Amniotic epithelial cell (primary cell): ENCODE results near the gene LIMK2.
"Not testable (repeated sequence)": the region's sequence is repeated elsewhere in the genome, so short reads cannot be mapped to it uniquely, and the experiment has no call there.

Experiments
- DNase-seq: peaks from one replicate; pipeline ENCODE4 v3.0.0-alpha.2; 2010; ENCODE audit warnings: low read depth

LIMK2 gene

GRCh38 chr22:31211862-31212730, at the start of gene LIMK2:
Gene LIMK2, plus strand, starts transcription at chr22:31212298. Its CDS starts 111 bp downstream, at chr22:31212409.
- DNase-seq: peak; percentile 62

GRCh38 chr22:31170971-31171370, 41.1 kb upstream of the LIMK2 start:
- DNase-seq: no peak

GRCh38 chr22:31171734-31172133, 40.4 kb upstream of the LIMK2 start:
- DNase-seq: not testable (repeated sequence)

DNA sequence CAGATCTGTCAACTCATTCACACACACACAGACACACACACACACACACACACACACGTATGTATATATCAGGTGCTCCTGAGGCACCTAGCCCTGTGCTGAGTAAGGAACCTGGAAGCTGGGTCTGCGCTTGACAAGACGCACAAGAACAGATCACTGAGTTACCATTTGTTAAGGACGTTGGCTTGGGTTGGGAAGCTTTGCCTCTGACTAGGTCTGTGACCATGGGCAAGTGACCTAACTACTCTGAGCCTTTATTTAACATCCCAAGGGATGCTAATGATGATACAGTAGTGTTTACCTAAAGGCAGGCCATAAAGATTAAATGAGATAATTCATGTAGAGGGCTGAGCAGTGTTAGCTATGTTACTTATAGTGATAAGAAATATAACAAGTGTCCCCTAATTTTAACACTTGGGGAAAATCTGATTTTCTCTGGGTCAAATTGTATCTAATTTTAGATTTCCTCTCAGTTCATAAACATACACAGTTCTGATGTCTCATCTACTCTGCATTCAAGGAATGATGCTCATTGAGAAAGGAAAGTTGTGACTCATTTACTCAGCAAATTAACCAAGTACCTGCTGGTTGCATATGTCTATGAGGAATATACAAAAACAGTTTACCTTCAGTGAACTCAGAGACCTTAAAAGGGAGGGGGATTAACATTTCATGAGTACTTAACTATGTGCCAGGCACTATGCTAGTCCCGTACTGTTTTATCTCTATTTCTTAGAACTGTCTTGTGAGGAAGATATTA, 38.5 kb upstream of the LIMK2 start:
- DNase-seq: peak; percentile 94

DNA sequence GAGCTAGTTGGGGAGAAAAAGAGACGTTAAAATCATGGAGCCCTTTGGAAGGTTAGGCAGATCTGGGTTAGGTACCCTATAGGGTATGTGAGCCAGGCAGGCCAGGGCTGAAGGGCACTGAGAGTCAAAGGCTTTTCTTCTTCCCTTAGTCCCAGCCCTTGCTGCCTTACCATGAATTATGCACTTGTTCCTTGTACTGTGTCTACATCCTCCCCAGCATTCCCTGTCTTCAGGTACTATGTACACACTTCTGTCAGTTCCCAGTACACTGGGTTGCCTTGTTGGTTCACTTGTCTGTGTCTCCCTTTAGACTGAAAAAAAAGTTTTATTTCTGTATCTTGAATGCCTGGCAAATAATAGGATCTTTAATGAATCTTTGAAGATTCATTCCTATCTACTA, 35.2 kb upstream of the LIMK2 start:
- DNase-seq: no peak

DNA sequence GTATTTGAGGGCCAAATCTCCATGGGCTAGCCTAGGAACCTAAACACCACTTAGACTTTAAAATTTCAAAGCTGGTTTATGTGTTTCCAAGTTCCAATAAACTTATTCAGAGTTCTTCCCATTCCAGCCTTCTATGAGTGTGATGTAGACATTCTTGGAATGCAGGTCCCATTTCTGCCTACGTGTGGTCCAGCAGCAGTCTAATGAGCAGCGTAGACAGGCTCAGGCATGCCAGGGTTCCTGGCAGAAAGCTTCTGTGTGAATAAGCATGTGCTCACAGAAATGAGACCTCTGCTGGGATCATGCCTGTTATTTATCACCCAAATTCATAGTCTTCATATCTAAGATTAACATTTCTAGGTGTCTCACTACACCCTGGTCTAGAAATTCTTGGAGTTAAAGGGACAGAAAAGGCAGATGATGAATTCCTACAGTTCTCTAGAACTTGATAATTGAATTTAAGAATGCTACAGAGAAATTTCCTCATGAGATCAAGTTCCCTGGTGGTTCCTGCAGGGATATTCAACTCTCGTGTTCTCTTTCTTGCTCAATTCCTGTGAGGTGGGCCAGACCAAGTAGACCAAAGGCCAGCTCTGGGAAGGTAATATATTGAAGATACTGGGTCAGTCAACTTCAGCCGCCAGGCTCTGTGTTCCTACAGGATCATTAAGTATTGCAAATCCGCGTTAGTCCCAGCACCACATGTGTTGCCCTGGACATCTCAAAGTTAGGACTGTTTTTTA, 34.5 kb upstream of the LIMK2 start:
- DNase-seq: peak; percentile 86

GRCh38 chr22:31178859-31179258, 33.2 kb upstream of the LIMK2 start:
- no peak for DNase-seq

DNA sequence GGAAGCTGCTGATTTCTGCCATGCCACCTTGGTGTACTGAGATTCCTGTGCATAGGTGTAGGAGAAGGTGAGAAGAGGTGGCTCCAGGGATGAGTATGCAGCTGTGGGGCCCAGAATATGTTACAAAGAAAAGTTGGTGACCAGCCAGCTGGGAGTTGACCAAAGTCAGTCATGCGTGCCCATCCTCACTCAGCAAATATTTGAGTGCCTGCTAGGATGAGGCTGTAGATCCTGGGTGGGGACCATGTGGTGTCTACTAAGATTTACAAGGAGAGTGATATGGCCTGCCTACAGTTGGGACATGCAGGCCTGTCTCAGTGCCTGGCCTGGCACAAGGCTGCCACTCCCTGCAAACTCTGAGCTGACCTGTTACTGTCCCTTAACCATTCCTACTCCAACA, 32.8 kb upstream of the LIMK2 start:
- no peak for DNase-seq

GRCh38 chr22:31184015-31184414, 28.1 kb upstream of the LIMK2 start:
- no peak for DNase-seq

DNA sequence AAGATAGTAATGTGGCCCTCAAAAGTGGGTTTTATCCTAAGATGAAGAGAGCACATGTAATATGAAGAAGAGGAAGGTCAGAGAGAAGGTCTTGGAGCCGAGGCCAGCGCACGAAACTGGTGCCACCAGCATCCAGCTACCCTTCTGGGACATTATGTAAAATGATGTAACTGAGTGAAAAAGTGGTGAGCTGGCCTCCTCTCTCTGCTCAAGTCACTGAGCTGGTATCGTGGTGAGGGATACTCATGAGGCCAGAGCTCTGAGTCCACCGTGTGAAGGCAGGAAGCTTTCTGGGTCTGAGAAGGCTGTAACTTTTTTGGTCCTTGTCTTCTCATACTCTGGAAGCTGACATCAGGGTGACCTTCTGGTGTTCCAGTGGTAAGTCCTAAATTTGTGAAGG, 27.0 kb upstream of the LIMK2 start:
- DNase-seq: peak; percentile 30

DNA sequence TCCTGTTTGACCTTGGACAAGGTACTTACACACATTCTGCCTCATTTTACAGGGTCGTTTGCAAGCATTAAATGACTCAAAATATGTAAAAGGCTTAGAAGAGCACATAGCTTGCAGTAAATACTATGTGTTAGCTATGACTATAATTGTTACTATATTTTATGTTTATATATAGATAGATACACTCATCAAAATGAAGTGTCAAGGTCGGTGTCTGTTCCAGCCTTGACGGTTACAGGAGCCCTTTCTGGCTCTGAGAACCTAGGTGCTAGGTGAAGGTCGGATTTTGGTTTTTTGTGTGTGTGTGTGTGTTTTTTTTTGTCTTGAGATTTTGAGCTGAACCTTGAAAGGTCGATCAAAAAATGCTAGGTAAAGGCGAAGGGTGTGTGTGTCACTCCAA, 24.5 kb upstream of the LIMK2 start:
- DNase-seq: no peak

GRCh38 chr22:31192513-31192912, 19.6 kb upstream of the LIMK2 start:
- peak; percentile 80 for DNase-seq

- DNase-seq: no peak
Observed at GRCh38 chr22:31193092-31193491, 19.0 kb upstream of the LIMK2 start.

DNA sequence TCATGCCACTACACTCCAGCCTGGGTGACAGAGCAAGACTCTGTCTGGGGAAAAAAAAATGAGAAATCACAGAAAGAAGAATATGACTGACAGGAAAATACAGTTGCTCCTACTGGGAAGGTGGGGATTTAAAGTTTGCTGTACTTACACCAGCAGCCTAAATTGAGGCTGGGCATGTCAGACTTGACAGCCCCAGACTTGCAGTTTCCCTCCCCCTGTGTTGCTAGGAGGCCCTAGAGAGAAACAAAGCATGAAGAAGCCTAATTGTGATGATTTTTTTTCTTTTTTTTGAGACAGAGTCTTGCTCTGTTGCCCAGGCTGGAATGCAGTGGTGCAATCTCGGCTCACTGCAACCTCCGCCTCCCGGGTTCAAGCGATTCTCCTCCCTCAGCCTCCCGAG, 17.4 kb upstream of the LIMK2 start:
- DNase-seq: not testable (repeated sequence)

GRCh38 chr22:31199187-31199586, 12.9 kb upstream of the LIMK2 start:
- DNase-seq: no peak

DNA sequence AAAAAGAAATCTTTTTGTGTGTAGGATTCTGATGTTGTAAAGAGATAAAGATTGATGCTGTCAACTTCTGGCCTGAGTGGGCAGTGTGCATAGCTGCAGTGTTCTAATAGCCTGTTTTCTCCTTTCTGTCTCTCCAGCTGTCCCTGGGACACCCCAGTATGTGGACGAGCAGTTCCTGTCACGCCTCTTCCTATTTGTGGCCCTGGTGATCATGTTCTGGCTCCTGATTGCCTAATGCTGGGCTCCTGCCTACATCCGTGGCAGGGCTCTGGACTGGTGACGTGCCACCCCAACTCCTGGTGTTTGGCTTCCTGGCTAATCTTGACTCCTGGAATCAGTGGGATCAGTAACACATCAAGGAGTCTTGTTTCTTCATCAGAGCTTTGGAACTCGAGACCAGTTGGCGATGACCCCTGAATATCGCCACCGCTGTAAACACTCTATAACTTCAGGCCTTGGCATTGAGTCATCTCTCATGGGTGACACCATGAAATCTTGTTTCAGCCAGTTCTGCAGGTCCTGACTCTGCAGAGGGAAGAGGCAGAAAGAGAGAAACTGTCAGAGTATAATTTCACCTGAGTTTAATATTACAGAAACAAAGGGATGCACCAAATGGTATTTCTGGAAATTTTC, 7.6 kb upstream of the LIMK2 start:
- not testable (repeated sequence) for DNase-seq

DNA sequence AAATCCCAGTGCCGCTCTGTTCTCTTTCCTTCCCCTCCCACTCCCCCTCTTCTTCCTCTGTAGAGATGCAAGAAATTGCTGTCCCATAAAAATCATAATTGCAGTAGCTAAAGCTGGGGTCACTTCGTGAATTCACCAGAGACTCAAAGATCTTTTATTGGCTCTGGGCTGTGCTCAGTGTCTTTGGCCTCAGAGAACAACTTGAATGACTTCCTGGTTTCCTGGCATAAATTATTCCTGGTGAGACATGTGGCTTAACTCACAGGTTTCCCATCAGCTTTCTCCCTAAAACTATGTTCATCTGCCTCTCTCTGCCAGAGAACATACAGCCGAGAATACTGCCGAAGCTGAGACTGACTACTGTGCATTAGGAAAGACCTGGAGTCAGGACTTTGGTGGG, 7.0 kb upstream of the LIMK2 start:
- not testable (repeated sequence) for DNase-seq

DNA sequence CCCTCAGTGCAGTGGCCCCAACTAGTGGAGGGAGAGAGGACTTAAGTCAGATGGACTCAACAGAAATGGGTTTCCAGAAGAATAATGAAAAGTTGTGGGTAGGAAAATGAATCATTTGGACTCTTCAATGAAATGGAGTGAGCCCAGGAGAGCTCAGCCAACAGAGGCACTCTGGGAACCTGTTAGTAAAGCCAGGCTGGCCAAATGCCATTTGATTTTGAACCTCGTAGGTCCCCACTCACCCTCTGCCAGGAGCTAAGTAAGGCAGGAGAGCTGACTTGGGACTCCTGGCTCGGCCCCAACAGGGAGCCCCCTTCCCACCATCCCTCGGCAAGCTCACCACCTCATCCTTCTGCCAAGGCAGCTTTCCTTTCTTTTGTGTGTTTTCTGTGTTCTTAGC, 5.6 kb upstream of the LIMK2 start:
- DNase-seq: not testable (repeated sequence)

GRCh38 chr22:31206896-31207687, 5.0 kb upstream of the LIMK2 start:
- DNase-seq: no peak

GRCh38 chr22:31210556-31211421, 1.3 kb upstream of the LIMK2 start:
- DNase-seq: no peak
